GM21526 (cell line): ENCODE results near the gene CXCL11.
"Not testable (repeated sequence)": the region's sequence is repeated elsewhere in the genome, so short reads cannot be mapped to it uniquely, and the experiment has no call there.

Experiments used
- ATAC-seq: cut with Tn5 transposase; IDR thresholded peaks from one replicate; pipeline ENCODE4 v1.9.1; 2021; ENCODE audit warnings: moderate library complexity; ENCODE audit not compliant: unreplicated experiment, low FRiP score

Gene CXCL11

DNA sequence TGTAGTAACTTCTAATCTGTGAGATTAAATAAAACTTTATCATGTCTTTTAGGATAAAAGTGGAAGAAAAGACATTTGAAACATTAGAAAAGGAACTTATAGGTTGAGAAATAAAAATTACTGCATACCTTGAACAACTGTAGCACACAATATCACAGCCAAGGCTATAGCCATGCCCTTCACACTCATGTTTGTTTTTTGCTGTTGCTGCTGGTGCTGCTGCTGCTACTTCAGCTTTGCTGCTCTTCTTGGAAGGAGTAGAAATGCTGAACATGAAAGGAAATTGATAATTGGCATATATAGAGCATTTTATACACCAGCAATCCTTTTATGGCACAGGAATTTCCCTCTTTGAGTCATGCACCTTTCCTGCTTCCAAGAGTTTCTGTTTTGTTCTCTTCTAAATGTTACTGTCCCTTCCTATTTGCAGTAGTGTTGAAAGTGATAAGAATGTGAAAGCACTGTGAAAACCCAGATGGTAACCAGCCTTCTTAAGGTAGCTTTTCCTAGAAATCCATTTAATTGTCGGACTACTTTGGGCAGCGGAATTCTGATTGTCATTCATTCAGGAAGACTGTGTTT is at the start of gene CXCL11:
CXCL11 (minus strand) TSS at position 272 of the 582 bp plus-strand sequence; CDS start at position 189, 83 bp downstream.
- ATAC-seq = no peak

DNA sequence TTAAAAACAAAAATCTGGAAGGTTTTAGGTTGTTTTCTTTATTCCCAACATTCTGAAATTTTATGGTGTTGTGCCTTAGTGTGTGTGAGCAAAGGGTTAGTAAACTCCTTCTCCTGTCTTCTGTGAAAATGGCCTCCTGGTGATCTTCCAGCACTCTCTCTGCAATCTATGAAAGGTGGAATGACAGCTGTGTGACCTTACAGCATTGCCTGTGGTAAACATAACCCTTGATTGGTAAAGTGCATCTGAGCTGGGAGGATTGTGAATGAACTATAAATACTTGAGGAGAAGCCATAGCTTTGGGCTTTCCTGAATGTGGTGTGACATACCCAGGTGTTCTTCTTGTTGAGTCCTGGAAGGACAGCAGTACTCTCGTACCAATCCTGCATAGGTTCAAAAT is 48.7 kb upstream of the CXCL11 start:
- ATAC-seq = no peak

- no peak for ATAC-seq
These were observed 47.6 kb upstream of the CXCL11 start for GRCh38 chr4:76083386-76083988.

DNA sequence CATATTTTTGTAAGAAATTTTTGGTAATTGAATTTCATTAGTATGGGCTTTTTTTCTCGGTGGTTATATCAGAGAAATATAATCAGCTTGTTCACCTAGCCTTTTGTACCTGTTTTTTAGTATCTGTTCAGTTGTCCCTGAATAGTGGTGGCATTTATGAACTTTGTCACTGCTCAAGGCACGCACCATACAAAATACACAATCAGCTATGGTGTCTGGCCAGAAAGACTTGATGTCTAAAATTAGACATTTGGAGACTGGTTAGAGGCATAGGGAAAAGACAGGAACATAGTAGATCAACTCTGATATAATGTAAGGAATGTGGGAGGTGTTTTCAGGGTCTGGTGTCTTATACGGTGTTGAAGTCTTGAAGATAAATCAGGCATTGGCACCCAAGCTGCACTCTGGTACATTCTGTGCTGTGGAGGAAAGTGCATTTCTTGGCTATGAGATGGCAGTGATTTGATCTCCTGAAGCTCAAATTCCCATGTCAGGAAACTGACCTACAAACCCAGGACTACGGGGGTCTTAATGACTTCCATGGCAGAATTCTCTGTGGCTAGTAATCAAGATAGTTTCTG is 42.3 kb upstream of the CXCL11 start:
- no peak for ATAC-seq

GRCh38 chr4:76074993-76075600 is 39.2 kb upstream of the CXCL11 start:
- ATAC-seq = no peak

DNA sequence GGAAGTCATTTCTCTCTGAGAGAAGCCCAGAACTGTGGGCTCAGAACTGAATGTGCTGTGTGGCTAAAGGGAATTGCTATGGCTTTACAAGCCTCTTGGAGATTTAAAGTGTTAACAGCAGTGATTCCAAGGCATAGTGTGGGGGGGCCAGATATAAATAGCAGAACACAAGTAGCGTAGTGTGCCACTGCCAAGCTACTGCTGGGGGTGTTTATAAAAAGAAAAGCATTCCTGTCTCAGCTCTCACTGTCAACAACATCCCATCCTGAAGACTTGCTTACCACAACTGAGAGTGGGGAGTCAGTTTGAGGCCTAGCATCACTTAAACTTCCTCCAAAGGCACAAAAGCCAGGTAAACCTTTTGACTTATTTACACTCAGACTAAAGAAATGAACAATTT is 38.6 kb upstream of the CXCL11 start, which contains the start of gene ART3:
ART3 (plus strand) TSS at position 242 of the 400 bp plus-strand sequence. CDS start 1,181 bp downstream, outside the sequence.
- no peak for ATAC-seq

GRCh38 chr4:76072760-76073159 is 36.9 kb upstream of the CXCL11 start:
- ATAC-seq = no peak

DNA sequence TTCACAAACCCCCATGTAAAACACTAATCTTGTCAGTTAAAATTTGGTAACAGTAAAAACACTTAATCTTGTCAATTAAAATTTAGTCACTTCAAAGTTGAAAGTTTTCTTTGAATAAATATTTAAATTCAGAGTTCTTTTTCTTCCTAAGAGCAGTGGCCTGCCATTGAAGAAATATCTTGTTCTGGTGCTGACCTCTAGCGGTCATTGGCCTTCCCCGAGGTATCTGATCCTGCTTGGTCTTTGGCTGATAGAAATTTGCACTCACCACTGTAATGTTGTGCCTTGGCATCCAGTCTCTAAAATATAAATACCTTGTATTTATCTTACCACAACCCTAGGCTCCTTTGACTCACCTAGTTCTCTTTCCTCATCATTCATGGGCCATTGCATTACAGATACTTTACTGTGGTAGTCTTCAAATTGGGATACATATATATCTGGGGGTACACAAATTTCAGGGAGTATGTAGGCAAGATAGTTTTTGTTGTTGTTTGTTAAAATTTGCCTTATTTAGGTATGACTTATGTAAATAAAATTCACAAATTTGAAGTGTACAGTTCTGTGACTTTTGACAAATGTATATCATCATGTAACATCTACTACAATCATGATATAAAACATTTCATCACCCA is 31.9 kb upstream of the CXCL11 start:
- ATAC-seq = no peak

GRCh38 chr4:76066546-76066945 is 30.7 kb upstream of the CXCL11 start:
- ATAC-seq = no peak

GRCh38 chr4:76061982-76062381 is 26.1 kb upstream of the CXCL11 start:
- ATAC-seq = peak; percentile 53

DNA sequence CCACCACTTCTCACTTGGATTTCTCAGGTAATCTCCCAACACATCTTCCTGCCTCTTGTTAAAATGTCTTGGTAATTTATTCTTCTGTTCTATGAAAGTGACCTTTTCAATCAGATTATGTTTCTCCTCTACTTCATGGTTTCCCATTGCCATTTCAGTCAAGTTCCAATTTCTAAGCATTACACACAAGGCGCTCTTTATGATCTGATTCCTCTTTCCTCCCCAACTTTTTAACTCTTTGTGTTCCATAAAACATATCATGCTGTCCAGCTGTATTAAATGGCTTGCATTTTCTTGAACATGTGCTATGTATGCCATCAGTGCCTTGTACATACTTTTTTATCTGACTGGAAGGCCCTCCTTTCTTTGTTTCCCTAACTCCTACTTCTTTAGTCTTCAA is 25.6 kb upstream of the CXCL11 start:
- no peak for ATAC-seq

- ATAC-seq = no peak
These were observed 24.6 kb upstream of the CXCL11 start for GRCh38 chr4:76060506-76060905.

- no peak for ATAC-seq
These were observed 23.9 kb upstream of the CXCL11 start for GRCh38 chr4:76059750-76060149.

- ATAC-seq = no peak
These were observed 23.1 kb upstream of the CXCL11 start for GRCh38 chr4:76058888-76059426.

DNA sequence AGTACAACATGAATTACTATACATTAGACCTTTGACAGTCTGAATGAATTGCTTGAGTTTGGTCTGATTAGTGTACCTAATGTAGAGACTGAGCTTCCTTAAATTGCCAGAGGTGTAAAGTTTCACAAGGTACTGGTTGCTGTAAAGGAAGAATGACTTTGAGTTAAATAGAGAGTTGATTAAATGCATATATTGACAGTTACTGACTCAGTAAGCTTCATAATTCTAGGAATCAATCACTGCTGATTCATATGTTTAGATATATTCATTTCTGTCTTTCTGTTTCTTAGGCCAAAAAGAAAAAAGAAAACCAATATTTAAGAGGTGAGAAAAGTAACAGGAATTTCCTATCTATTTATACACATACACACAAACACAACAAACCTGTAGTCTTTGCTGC is 22.4 kb upstream of the CXCL11 start:
- peak; percentile 48 for ATAC-seq

GRCh38 chr4:76055421-76055820 is 19.6 kb upstream of the CXCL11 start:
- ATAC-seq = no peak

DNA sequence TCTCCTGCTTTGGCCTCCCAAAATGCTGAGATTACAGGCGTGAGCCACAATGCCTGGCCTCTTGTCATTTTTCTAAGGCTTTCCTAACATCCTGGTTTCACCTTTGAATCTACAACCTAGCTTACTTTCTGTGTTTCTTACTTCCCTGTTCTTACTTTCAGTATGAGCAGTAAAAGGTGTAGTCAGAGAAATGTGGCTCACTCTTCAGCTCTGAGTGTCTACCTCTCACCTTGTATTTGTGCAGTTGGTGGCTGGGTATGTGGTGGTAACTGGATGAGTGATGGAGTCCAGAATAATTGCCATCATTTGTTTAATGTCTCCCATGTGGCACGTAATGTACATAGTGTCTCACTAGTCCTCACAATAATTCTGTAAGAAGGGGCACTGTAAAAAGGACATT is 19.1 kb upstream of the CXCL11 start:
- ATAC-seq = peak; percentile 97

DNA sequence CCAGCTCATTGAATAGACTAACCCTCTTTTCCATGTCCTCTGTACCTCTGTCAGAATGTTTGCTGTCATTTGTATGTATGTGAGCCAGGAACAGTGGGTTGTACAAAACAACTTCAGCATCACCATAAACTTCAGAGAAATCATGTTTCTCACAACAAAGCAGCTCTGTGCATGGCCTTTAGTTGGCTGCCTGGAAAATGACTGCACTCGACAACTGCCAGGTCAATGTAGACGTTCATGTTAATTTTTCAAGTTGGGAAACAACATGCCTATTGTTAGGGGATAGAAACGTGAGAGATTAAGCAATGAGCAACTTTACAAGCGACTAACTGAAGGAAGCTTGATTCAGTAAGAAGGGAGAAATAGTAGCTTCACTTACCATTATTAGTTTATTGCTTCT is 17.9 kb upstream of the CXCL11 start:
- no peak for ATAC-seq

- ATAC-seq = not testable (repeated sequence)
These were observed 14.7 kb upstream of the CXCL11 start for GRCh38 chr4:76050560-76051050.

- ATAC-seq = not testable (repeated sequence)
These were observed 14.1 kb upstream of the CXCL11 start for GRCh38 chr4:76049860-76050416.
